Muscle layer of duodenum (tissue), 2 donors: ENCODE measurements around the gene LSM14B.
"Not testable (repeated sequence)": the region's sequence is repeated elsewhere in the genome, so short reads cannot be mapped to it uniquely, and the experiment has no call there.

ENCODE experiments used
- H3K27ac ChIP-seq: one replicate; pipeline ENCODE4 v1.7.0; 2013; ENCODE audit warnings: mild to moderate bottlenecking, low read length
- H3K27me3 ChIP-seq: one replicate; pipeline ENCODE4 v1.7.0; 2013; ENCODE audit warnings: low read depth, mild to moderate bottlenecking, control low read depth, low read length
- H3K36me3 ChIP-seq, 2 donors: one replicate each; pipeline ENCODE4 v1.7.0; 2013; ENCODE audit warnings: low read length in 2 of 2, control low read depth in 1 of 2, mild to moderate bottlenecking in 1 of 2; ENCODE audit not compliant: insufficient read depth in 2 of 2, control insufficient read depth in 1 of 2
- H3K4me1 ChIP-seq, 2 donors: one replicate each; pipeline ENCODE4 v1.7.0; 2013; ENCODE audit warnings: low read length in 2 of 2, mild to moderate bottlenecking in 2 of 2, control low read depth in 1 of 2, moderate library complexity in 1 of 2; ENCODE audit not compliant: insufficient read depth in 2 of 2, control insufficient read depth in 1 of 2
- H3K4me3 ChIP-seq, 2 donors: one replicate each; pipeline ENCODE4 v1.7.0; 2013; ENCODE audit warnings: low read length in 2 of 2, low read depth in 1 of 2, mild to moderate bottlenecking in 1 of 2
- H3K9me3 ChIP-seq, 2 donors: one replicate each; pipeline ENCODE4 v1.7.0; 2013; ENCODE audit warnings: low read length in 2 of 2, control low read depth in 1 of 2, mild to moderate bottlenecking in 1 of 2; ENCODE audit not compliant: control insufficient read depth in 1 of 2
- donor health status: healthy.

Gene LSM14B

DNA sequence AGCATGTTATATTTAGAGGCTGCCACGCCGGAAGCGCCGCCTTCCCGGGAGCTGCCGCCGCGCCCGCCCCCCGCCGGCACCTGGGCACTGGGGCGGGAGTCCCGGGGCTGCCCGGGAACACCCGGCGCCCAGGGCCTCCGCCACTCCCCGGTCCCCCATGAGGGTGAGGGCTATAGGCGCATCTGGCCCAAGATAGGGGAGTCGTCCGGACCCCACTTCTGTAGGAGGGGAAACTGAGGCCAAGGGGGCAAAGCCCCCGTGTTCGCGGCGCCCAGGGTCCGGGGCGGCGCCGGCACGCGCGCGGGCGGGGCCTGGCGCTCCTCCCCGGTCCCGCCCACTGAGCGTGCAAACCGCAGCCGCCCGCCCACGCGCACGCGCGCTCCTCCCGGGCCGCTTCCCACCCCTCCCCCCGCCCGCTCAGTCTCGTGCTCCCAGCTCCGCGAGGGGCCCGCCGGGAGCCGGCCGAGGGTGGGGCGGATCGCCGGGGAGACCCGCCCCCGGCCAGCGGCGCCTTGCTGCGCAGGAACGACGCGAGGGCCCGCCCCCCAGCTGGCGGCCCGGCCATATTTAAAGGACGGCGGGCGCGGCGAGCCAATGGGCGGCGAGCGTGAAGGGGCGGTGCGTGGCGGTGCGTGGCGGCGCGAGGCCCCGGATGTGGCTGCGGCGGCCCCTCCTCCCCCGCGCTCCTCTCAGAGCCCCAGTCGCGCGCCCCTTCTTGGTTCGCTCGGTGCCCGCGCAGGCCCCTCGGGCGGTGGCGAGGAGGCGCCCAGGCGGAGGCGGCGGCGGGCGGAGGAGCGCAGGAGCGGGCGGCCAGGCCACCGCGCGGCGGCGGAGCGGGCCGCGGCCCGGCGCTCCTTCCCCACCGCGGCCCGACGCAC is at the start of gene LSM14B:
LSM14B (plus strand) TSS at position 700 of the 878 bp plus-strand sequence. CDS start 192 bp downstream, outside the sequence.
- H3K4me3 ChIP-seq: peak within 1 kb of the TSS; percentile 55 to 85
- peaks cover 9 to 18% of the 10 kb centered on the region in 2 donors for H3K4me1 ChIP-seq
- H3K9me3 ChIP-seq: no peaks in the 10 kb centered on the region
- H3K27me3 ChIP-seq: peaks cover 6% of the 10 kb centered on the region
- peaks cover 16 to 20% of the 10 kb centered on the region in 2 donors for H3K36me3 ChIP-seq
- peak within 1 kb of the TSS; percentile 86 for H3K27ac ChIP-seq

DNA sequence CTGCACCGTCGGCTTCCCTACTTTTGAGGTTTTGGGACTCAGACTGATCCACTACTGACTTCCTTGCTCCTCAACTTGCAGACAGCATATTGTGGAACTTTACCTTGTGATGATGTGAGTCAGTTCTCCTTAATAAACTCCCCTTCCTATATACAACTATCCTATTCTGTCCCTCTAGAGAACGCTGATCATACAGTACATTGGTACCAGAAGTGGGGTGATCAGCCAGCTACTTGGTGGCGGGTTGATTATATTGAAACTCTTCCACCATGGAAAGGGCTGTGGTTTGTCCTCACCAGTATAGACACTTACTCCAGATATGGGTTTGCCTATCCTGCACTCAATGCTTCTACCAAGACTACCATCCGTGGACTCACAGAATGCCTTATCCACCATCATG is 49.0 kb upstream of the LSM14B start:
- H3K4me1 ChIP-seq: no peaks in the 10 kb centered on the region
- no peaks in the 10 kb centered on the region for H3K27me3 ChIP-seq
- H3K9me3 ChIP-seq: peaks cover 4 to 20% of the 10 kb centered on the region in 2 donors
- H3K27ac ChIP-seq: no peak overlapping the region
- no peaks in the 10 kb centered on the region for H3K36me3 ChIP-seq
- H3K4me3 ChIP-seq: no peak overlapping the region

DNA sequence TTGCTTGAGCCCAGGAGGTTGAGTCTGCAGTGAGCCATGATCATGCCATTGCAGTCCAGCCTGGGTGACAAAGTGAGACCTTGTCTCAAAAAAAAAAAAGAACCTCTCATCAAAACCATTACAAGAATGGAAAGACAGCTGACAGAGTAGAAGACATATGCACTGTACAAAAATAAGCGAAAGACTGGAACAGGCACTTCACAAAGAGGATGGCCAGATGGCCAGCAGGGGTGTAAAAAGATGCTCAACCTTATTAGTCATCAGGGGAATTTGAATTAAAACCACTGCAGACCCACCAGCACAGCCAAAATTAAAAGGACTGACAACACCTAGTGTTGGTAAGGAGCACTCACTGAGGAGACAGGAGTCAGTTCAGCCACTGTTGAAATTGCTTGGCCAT is 43.1 kb upstream of the LSM14B start:
- Histone ChIP-seq H3K27ac (no peak overlapping the region), H3K4me3 (no peak overlapping the region), H3K4me1 (no peaks in the 10 kb centered on the region), H3K27me3 (no peaks in the 10 kb centered on the region), H3K9me3 (peaks cover 4 to 22% of the 10 kb centered on the region in 2 donors), H3K36me3 (no peaks in the 10 kb centered on the region)

DNA sequence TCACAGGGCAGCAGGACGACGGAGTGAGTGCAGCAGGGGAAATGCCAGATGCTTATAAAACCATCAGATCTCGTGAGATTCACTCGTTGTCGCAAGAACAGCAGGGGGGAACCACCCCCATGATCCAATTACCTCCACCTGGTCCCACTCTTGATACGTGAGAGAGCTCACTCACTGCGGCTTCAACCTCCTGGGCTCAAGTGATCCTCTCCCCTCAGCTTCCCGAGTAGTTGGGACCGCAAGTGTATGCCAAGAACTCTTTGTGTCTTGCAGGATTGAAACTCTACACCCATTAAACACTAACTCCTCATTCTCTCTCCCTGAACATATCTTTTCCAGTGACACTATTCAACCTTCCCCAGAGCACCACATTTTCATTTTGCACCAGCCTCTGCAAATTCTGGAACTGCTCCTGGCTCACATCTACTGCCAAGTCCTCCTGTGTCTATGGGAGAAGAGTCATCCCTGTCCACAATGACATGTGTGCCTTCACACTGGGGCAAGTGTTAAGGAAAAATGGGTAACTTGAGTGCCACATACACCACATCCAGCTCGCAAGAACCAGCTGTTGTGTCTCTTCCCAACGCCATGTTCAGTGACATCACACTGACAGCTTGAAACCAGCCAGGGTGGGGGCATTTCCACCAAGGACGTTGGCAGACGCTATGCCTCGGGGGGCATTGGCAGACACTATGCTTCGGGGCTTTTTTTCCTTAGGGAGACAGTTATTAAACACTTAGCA is 41.9 kb upstream of the LSM14B start:
- Histone ChIP-seq H3K4me3 (no peak overlapping the region), H3K36me3 (no peaks in the 10 kb centered on the region), H3K27me3 (no peaks in the 10 kb centered on the region), H3K9me3 (peaks cover 1 to 14% of the 10 kb centered on the region in 2 donors), H3K4me1 (no peaks in the 10 kb centered on the region), H3K27ac (no peak overlapping the region)

DNA sequence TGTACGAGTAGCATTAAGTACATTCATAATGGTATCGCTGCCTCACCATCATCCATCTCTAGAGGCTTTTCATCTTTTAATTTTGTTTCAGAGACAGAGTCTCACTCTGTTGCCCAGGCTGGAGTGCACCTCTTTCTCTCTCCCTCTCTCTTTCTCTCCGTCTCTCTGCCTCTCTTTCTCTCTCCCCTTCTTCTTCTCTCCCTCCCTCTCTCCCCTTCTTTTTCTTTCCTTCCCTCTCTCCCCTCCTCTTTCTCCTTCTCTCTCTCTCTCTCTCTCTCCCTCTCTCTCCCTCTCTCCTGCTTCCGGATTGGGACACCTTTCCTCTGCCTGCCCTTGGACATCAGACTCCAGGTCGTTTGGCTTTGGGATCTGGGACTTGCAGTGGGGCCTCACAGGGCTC is 39.0 kb upstream of the LSM14B start:
- peaks cover 0 to 8% of the 10 kb centered on the region in 2 donors for H3K9me3 ChIP-seq
- no peak overlapping the region for H3K27ac ChIP-seq
- H3K4me3 ChIP-seq: no peak overlapping the region
- H3K36me3 ChIP-seq: no peaks in the 10 kb centered on the region
- H3K27me3 ChIP-seq: no peaks in the 10 kb centered on the region
- H3K4me1 ChIP-seq: no peaks in the 10 kb centered on the region

DNA sequence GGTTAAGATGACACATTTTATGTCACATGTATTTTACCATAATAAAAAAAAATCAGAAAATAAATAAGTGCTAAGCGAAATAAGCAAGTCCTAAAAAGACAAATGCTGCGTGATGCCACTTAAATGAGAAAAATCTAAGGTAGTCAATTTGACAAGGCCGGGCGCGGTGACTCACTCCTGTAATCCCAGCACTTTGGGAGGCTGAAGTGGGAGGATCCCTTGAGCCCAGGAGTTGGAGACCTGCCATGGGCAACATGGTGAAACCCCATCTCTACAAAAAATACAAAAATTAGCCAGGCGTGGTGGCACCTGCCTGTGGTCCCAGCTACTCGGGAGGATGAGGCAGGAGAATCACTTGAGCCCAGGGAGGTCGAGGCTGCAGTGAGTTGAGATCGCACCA is 38.1 kb upstream of the LSM14B start:
- H3K36me3 ChIP-seq, H3K27ac ChIP-seq, H3K4me1 ChIP-seq, H3K27me3 ChIP-seq, H3K9me3 ChIP-seq, H3K4me3 ChIP-seq: not testable (repeated sequence)

DNA sequence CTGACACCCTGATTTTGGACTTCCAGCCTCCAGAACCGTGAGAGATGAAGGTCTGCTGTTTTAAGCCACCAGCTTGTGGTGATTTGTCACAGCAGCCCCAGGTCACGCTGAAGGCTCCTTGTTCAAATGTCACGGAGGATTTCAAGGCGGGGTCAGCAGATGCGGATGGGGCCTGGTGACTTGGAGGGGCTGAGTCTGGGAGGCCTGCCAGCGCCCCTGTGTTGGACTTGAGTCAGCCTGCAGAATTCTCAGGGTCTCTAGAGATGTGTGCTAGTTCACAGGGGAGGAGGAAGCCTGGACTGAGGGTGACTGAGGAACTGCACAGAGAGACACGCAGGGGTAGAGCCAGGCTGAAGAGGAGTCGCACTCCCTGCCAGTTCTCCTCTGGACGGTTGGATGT is 37.1 kb upstream of the LSM14B start:
- H3K27ac ChIP-seq: no peak overlapping the region
- H3K4me3 ChIP-seq: no peak overlapping the region
- no peaks in the 10 kb centered on the region for H3K27me3 ChIP-seq
- H3K9me3 ChIP-seq: peaks cover 0 to 4% of the 10 kb centered on the region in 2 donors
- H3K36me3 ChIP-seq: no peaks in the 10 kb centered on the region
- H3K4me1 ChIP-seq: no peaks in the 10 kb centered on the region

DNA sequence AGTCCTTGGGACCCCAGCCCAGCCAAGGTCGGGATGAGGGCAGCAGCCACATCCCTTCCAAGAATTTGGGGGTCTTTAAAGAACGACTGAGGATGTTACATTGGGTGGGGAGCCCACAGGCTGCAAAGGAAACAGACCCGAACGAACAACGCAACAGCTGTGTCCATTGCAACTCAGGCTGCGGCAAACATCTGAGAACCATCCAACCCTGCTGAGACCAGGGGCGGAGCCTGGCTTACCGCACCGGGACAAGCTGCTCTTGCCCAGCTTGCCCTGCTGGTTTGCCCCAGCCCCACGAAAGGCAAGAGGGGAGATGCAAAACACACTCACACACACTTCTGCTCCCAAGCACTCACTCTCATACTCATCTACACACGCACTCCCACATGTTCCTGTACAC is 35.0 kb upstream of the LSM14B start:
- H3K4me3 ChIP-seq: no peak overlapping the region
- H3K27me3 ChIP-seq: no peaks in the 10 kb centered on the region
- no peaks in the 10 kb centered on the region for H3K36me3 ChIP-seq
- peaks cover 0 to 4% of the 10 kb centered on the region in 2 donors for H3K9me3 ChIP-seq
- no peak overlapping the region for H3K27ac ChIP-seq
- H3K4me1 ChIP-seq: no peaks in the 10 kb centered on the region

DNA sequence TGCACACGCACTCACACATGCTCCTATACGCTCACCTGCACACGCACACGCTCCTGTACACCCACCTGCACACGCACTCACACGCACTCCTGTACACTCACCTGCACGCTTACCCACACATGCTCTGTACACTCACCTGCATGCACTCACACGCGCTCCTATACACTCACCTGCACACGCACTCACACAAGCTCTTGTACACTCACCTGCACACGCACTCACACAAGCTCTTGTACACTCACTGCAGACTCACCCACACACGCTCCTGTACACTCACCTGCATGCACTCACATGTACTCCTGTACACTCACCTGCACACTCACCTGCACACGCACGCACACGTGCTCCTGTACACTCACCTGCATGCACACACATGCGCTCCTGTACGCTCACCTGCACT is 34.6 kb upstream of the LSM14B start:
- Histone ChIP-seq H3K36me3 (no peaks in the 10 kb centered on the region), H3K4me3 (no peak overlapping the region), H3K4me1 (no peaks in the 10 kb centered on the region), H3K9me3 (peaks cover 0 to 5% of the 10 kb centered on the region in 2 donors), H3K27ac (no peak overlapping the region), H3K27me3 (no peaks in the 10 kb centered on the region)

DNA sequence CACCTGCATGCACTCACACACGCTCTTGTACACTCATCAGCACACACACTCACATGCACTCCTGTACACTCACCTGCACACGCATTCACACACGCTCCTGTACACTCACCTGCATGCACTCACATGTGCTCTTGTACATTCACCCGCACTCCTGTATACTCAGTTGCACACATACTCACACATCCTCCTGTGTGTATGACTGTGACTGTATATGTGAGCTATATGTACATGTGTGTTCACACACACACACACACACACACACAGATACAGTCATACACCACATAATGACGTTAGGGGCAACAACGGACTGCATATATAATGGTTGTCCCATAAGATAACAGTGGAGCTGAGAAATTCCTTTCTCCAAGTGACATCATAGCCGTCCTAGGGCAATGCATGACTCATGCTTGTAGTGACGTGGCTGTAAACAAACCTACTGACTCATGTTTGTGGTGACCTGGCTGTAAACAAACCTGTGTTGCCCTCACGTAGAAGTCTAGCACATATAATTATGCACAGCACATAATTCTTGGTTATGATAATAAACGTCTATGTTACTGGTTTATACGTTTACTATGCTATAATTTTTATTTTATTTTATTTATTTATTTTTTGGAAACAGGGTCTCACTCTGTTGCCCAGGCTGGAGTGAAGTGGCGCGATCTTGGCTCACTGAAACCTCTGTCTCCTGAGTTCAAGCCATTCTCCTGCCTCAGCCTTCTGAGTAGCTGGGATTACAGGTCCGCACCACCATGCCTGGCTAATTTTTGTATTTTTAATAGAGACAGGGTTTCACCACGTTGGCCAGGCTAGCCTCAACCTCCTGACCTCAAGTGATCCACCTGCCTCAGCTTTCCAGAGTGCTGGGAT is 33.8 kb upstream of the LSM14B start:
- H3K27me3 ChIP-seq: no peaks in the 10 kb centered on the region
- H3K36me3 ChIP-seq: no peaks in the 10 kb centered on the region
- H3K27ac ChIP-seq: no peak overlapping the region
- H3K9me3 ChIP-seq: peaks cover 0 to 5% of the 10 kb centered on the region in 2 donors
- H3K4me1 ChIP-seq: no peaks in the 10 kb centered on the region
- H3K4me3 ChIP-seq: no peak overlapping the region

DNA sequence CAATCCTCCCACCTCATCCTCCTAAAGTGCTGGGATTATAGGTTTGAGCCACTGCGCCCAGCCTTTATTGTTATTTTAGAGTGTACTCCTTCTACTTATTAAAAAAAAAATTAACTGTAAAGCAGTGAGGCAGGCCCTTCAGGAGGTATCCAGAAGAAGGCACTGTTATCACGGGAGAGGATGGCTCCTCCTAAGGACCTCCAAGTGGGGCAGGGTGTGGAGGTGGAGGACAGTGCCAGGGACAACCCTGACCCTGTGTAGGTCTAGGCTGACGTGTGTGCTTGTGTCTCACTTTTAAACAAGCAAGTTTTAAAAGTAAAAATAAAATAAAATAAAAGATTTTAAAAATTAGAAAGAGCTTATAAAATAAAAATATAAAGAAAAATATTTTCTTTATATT is 32.9 kb upstream of the LSM14B start:
- no peaks in the 10 kb centered on the region for H3K36me3 ChIP-seq
- no peaks in the 10 kb centered on the region for H3K27me3 ChIP-seq
- H3K4me3 ChIP-seq: no peak overlapping the region
- peaks cover 0 to 5% of the 10 kb centered on the region in 2 donors for H3K9me3 ChIP-seq
- no peaks in the 10 kb centered on the region for H3K4me1 ChIP-seq
- H3K27ac ChIP-seq: no peak overlapping the region
